OCI-LY1 (cell line): ENCODE results near the gene APOC3.

Experiments used
- H2AFZ ChIP-seq: fragments of 200-600 bp; sonication (generic), shearing (Covaris generic); 2 replicates; pipeline ENCODE4 v1.6.0; 2014; ENCODE audit warnings: antibody characterized with exemption, mild to moderate bottlenecking, low read length
- H3F3A ChIP-seq: fragments of 200-600 bp; sonication (generic), shearing (Covaris generic); 2 replicates; pipeline ENCODE4 v1.6.0; 2014; ENCODE audit warnings: mild to moderate bottlenecking, antibody characterized with exemption, low read length, moderate library complexity; ENCODE audit not compliant: insufficient read depth
- H3K27ac ChIP-seq: fragments of 200-600 bp; sonication (generic); 2 replicates; pipeline ENCODE4 v1.5.1; 2014; ENCODE audit warnings: low read length, mixed run types, mild to moderate bottlenecking, low read depth; ENCODE audit not compliant: poor library complexity, severe bottlenecking
- H3K27me3 ChIP-seq: fragments of 200-600 bp; sonication (generic); 2 replicates; pipeline ENCODE4 v1.6.0; 2014; ENCODE audit warnings: antibody characterized with exemption, mild to moderate bottlenecking, low read length, moderate library complexity; ENCODE audit not compliant: insufficient read depth
- H3K36me3 ChIP-seq: fragments of 200-600 bp; sonication (generic); 2 replicates; pipeline ENCODE4 v1.6.1; 2014; ENCODE audit warnings: mild to moderate bottlenecking, antibody characterized with exemption, low read length, moderate library complexity, mixed read lengths; ENCODE audit not compliant: insufficient read depth
- H3K4me1 ChIP-seq: fragments of 200-600 bp; sonication (generic); 2 replicates; pipeline ENCODE4 v1.5.1; 2014; ENCODE audit warnings: mild to moderate bottlenecking, low read length, moderate library complexity; ENCODE audit not compliant: insufficient read depth, severe bottlenecking
- H3K4me2 ChIP-seq: fragments of 200-600 bp; sonication (generic), shearing (Covaris generic); 2 replicates; pipeline ENCODE4 v1.6.1; 2014; ENCODE audit warnings: low read length
- H3K4me3 ChIP-seq: fragments of 200-600 bp; sonication (generic); 2 replicates; pipeline ENCODE4 v1.5.1; 2014; ENCODE audit warnings: low read length, low read depth, mild to moderate bottlenecking, mixed read lengths; ENCODE audit not compliant: poor library complexity, severe bottlenecking
- H3K79me2 ChIP-seq: fragments of 200-600 bp; shearing (Covaris generic); 2 replicates; pipeline ENCODE4 v1.6.1; 2016; ENCODE audit warnings: mixed run types, low read length, mixed read lengths; ENCODE audit not compliant: insufficient read depth
- H3K9ac ChIP-seq: fragments of 200-600 bp; sonication (generic), shearing (Covaris generic); 2 replicates; pipeline ENCODE4 v1.6.1; 2014; ENCODE audit warnings: mild to moderate bottlenecking, low read length, mixed read lengths
- H3K9me2 ChIP-seq: fragments of 200-600 bp; sonication (generic), shearing (Covaris generic); 2 replicates; pipeline ENCODE4 v1.6.1; 2014; ENCODE audit warnings: low read depth, mild to moderate bottlenecking, low read length, mixed read lengths
- H3K9me3 ChIP-seq: fragments of 200-600 bp; shearing (Covaris generic); 2 replicates; pipeline ENCODE4 v1.6.1; 2014; ENCODE audit warnings: low read length, mixed read lengths
- H4K20me1 ChIP-seq: fragments of 200-600 bp; sonication (generic), shearing (Covaris generic); 2 replicates; pipeline ENCODE4 v1.6.0; 2016; ENCODE audit warnings: mild to moderate bottlenecking, low read length; ENCODE audit not compliant: insufficient read depth
- EZH2 ChIP-seq: fragments of 200-600 bp; sonication (generic), shearing (Covaris generic); IDR thresholded peaks from 2 replicates; pipeline ENCODE4 v1.8.0; 2017; ENCODE audit warnings: borderline replicate concordance, mixed run types, mild to moderate bottlenecking, antibody characterized with exemption, low read length, moderate library complexity, mixed read lengths
- TF ChIP-seq, protein P1 (sequence below): fragments of 200-600 bp; sonication (generic), shearing (Covaris generic); IDR thresholded peaks from 2 replicates; pipeline ENCODE4 v1.5.1; 2017; ENCODE audit warnings: mild to moderate bottlenecking, antibody characterized with exemption, low read length, moderate library complexity, mixed read lengths

The APOC3 gene

GRCh38 chr11:116830184-116830912 is 641 bp downstream of the APOC3 start:
- Histone ChIP-seq H3K9me2 (no peaks in the 10 kb centered on the region), H3K4me3 (no peak overlapping the region), H3K9me3 (no peaks in the 10 kb centered on the region), H3K27ac (no peak overlapping the region), H3K27me3 (no peaks in the 10 kb centered on the region), H2AFZ (no peak overlapping the region), H3F3A (no peaks in the 10 kb centered on the region), H3K4me1 (peaks cover 3% of the 10 kb centered on the region), H3K36me3 (no peaks in the 10 kb centered on the region), H3K79me2 (no peaks in the 10 kb centered on the region), H3K4me2 (no peak overlapping the region), H4K20me1 (no peaks in the 10 kb centered on the region), H3K9ac (no peak overlapping the region)
- TF ChIP-seq, protein P1, sequence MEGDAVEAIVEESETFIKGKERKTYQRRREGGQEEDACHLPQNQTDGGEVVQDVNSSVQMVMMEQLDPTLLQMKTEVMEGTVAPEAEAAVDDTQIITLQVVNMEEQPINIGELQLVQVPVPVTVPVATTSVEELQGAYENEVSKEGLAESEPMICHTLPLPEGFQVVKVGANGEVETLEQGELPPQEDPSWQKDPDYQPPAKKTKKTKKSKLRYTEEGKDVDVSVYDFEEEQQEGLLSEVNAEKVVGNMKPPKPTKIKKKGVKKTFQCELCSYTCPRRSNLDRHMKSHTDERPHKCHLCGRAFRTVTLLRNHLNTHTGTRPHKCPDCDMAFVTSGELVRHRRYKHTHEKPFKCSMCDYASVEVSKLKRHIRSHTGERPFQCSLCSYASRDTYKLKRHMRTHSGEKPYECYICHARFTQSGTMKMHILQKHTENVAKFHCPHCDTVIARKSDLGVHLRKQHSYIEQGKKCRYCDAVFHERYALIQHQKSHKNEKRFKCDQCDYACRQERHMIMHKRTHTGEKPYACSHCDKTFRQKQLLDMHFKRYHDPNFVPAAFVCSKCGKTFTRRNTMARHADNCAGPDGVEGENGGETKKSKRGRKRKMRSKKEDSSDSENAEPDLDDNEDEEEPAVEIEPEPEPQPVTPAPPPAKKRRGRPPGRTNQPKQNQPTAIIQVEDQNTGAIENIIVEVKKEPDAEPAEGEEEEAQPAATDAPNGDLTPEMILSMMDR, result no peak
- TF ChIP-seq EZH2, result no peak

- Histone ChIP-seq H3F3A (no peaks in the 10 kb centered on the region), H2AFZ (no peak overlapping the region), H3K4me3 (no peak overlapping the region), H3K4me1 (peaks cover 8% of the 10 kb centered on the region), H3K79me2 (no peaks in the 10 kb centered on the region), H3K9me2 (no peaks in the 10 kb centered on the region), H3K9ac (no peak overlapping the region), H3K4me2 (no peak overlapping the region), H3K27me3 (no peaks in the 10 kb centered on the region), H4K20me1 (no peaks in the 10 kb centered on the region), H3K27ac (no peak overlapping the region), H3K36me3 (no peaks in the 10 kb centered on the region), H3K9me3 (no peaks in the 10 kb centered on the region)
- TF ChIP-seq, protein P1, result no peak
Observed at GRCh38 chr11:116831790-116832349, 2.2 kb downstream of the APOC3 start.

DNA sequence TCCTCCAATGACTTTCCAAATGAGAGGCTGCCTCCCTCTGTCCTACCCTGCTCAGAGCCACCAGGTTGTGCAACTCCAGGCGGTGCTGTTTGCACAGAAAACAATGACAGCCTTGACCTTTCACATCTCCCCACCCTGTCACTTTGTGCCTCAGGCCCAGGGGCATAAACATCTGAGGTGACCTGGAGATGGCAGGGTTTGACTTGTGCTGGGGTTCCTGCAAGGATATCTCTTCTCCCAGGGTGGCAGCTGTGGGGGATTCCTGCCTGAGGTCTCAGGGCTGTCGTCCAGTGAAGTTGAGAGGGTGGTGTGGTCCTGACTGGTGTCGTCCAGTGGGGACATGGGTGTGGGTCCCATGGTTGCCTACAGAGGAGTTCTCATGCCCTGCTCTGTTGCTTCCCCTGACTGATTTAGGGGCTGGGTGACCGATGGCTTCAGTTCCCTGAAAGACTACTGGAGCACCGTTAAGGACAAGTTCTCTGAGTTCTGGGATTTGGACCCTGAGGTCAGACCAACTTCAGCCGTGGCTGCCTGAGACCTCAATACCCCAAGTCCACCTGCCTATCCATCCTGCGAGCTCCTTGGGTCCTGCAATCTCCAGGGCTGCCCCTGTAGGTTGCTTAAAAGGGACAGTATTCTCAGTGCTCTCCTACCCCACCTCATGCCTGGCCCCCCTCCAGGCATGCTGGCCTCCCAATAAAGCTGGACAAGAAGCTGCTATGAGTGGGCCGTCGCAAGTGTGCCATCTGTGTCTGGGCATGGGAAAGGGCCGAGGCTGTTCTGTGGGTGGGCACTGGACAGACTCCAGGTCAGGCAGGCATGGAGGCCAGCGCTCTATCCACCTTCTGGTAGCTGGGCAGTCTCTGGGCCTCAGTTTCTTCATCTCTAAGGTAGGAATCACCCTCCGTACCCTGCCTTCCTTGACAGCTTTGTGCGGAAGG is 2.9 kb downstream of the APOC3 start:
- Histone ChIP-seq H3K27me3 (no peaks in the 10 kb centered on the region), H3K9me2 (no peaks in the 10 kb centered on the region), H3K4me2 (no peak overlapping the region), H3K4me1 (peaks cover 8% of the 10 kb centered on the region), H4K20me1 (no peaks in the 10 kb centered on the region), H3F3A (no peaks in the 10 kb centered on the region), H3K79me2 (no peaks in the 10 kb centered on the region), H3K9ac (no peak overlapping the region), H2AFZ (no peak overlapping the region), H3K27ac (no peak overlapping the region), H3K36me3 (no peaks in the 10 kb centered on the region), H3K9me3 (no peaks in the 10 kb centered on the region), H3K4me3 (no peak overlapping the region)
- TF ChIP-seq, protein P1, result peak; percentile 31; the same call in 1 of the 2 replicates
- TF ChIP-seq EZH2, result no peak
